ENCODE results near the gene KCNIP4.
"Not testable (repeated sequence)": the region's sequence is repeated elsewhere in the genome, so short reads cannot be mapped to it uniquely, and the experiment has no call there.

Gene KCNIP4

GRCh38 chr4:21948347-21949072, at the start of gene KCNIP4:
Gene KCNIP4 (minus strand): TSS chr4:21948772.
- DNase-seq, result no peak

GRCh38 chr4:21996618-21997017, 48.0 kb upstream of the KCNIP4 start:
- DNase-seq, result not testable (repeated sequence)

GRCh38 chr4:21992330-21992729, 43.8 kb upstream of the KCNIP4 start:
- DNase-seq, result no peak

DNA sequence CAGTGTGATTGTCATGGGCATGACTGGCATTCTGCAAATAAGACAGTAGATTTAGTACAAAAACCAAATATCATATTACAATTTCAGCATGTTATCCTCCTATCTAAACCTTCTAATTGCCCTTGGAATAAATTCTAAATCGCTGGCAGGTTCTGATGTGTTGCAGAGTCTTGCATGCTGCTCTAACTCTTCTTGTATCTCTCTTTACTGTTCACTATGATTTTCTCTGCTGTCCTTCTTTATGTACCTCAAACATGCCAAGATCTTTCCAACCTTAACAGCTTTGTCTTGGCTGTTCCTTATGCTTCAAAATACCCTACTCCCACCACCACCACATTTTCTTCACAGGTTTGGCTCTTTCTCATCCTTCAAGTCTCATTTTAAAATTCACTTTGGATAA, 43.0 kb upstream of the KCNIP4 start:
- no peak for DNase-seq

DNA sequence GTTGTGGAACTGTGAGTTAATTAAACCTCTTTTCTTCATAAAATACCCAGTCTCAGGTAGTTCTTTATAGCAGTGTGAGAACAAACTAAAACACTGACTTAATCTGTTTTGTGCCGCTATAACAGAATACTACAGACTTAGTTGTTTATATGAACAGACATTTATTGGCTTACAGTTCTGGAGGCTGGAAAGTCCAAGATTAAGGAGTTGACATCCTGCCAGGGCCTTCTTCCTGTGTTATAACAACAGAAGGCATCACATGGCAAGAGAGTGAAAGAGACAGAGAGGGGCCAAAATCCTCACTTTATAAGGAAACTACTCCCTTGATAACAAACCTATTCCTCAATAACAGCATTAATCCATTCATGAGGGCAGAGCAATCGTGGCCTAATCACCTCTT, 42.5 kb upstream of the KCNIP4 start:
- no peak for DNase-seq

DNA sequence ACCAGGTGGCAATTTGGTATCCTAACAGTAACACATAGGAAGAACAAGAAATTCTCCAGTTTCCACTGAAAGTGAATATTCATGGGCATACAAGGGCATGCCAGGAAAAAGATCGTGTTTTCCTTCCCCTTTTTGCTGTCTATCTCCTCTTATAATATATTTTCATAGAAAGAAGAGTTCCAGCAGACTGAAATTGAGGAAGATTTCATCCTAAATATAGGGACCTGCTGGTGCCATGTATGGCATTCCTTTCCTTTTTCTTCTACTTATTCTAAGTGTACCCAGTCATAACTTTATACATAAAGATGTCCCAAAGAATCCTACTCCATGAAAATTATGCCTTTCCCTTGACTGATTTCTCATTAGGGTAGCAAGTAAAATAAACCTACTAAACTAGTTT, 40.8 kb upstream of the KCNIP4 start:
- no peak for DNase-seq

DNA sequence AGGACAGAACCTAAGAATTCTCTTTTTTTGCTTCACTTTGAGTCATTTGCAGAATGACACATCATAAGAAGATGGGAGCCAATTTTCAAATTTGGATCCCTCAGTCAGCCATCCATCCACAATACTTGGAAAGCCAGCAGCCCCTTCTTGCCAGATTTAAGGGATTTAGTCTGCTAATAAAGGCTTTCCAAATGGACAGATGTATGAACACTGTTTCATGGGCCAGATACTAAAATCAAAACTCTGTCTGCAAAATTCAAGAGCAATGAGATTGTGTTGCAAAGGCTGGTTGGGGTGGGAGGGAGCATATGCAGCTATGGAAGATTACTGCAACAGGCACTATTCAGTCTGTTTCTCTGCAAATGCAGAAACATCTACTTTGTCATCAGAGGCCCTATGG, 37.7 kb upstream of the KCNIP4 start:
- DNase-seq, result no peak

GRCh38 chr4:21982087-21982486, 33.5 kb upstream of the KCNIP4 start:
- no peak for DNase-seq

GRCh38 chr4:21979196-21979595, 30.6 kb upstream of the KCNIP4 start:
- DNase-seq, result no peak

DNA sequence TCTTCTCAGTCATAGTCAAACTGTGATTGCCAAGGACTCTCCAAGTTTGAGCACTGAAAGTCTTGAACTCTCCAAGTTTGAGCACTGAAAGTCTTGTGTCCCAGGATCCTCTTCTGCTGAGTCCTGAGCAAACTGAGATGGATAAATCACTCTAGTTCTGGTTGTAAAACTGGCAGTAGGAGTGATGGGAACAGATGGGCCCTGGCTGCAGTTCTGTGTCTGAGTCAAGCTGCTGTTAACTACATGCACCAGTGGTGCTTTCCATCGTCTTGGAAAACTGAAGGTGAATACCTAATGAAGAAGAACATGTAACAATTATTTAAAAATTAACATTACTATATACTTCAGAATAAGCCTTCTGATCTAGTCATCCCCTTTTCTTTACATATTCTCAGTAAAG, 27.6 kb upstream of the KCNIP4 start:
- no peak for DNase-seq

GRCh38 chr4:21973850-21974249, 25.3 kb upstream of the KCNIP4 start:
- DNase-seq, result no peak

- DNase-seq, result no peak
These were observed 16.3 kb upstream of the KCNIP4 start for GRCh38 chr4:21964762-21965319.

GRCh38 chr4:21962691-21963090, 14.1 kb upstream of the KCNIP4 start:
- no peak for DNase-seq

GRCh38 chr4:21960793-21961192, 12.2 kb upstream of the KCNIP4 start:
- DNase-seq, result no peak

DNA sequence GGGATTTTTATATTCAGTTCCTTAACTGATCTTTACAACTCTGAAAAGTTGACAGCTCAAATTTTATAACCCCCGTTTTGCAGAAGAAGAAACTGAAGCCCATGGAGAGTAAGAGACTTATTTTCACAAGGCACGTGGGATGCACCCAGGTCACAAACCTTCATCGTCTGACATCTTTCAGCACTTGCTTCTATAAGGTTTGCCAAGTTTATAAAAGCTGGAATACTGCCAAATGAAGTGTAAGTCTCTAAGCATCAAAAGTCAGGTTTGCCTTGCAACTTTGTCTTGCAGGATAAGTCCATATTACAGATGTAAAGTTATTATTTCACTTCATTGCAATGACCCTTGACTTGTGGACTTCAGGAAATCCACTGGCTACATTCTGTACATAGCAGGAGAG, 6.3 kb upstream of the KCNIP4 start:
- no peak for DNase-seq

- DNase-seq, result no peak
These were observed 5.1 kb upstream of the KCNIP4 start for GRCh38 chr4:21953653-21954052.

- peak; percentile 38 for DNase-seq
These were observed 4.0 kb upstream of the KCNIP4 start for GRCh38 chr4:21952549-21952948.

GRCh38 chr4:21949073-21949457, 493 bp upstream of the KCNIP4 start:
- DNase-seq, result no peak

- no peak for DNase-seq
These were observed 703 bp downstream of the KCNIP4 start for GRCh38 chr4:21947791-21948346.

- no peak for DNase-seq
These were observed 1.7 kb downstream of the KCNIP4 start for GRCh38 chr4:21946858-21947257.

GRCh38 chr4:21921526-21922180, 26.9 kb downstream of the KCNIP4 start:
- no peak for DNase-seq

DNA sequence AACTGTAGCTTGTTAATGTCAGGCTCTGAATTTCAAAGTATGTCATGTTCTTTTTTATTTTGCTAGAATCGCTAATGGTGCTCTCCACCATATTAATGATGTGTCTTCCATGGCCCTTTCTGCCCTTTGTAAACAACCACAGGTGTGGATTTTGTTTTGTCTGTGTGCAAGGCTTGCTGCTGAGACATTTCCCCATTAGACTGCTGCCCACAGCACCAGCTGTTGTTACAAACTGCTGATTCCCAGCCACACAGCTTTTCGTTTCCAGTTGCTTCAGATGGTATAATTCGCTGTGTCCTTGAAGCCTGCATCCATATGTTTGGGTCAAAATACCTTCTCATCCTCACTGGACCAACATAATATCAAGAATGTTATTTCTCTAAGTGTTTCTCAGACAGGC, 32.8 kb downstream of the KCNIP4 start:
- no peak for DNase-seq

DNA sequence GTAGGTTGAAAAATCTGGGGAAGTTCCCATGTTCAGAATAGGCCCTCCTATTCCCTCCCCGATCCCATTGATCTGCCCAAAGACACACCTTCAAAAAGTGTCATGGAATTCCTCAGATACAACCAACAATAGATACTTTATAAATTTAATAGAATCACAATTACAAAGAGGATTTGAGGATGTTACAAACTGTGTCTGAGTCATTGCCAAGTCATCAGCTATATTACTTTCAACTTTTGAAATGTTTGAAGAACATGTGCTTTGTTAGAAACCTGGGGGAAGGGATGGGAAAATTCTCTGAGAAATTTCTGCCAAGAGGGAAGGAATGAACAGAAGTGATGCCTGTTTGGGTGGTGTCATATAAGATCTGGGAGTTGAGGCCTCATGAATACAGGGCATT, 46.7 kb downstream of the KCNIP4 start:
- DNase-seq, result no peak

GRCh38 chr4:21901281-21901680, 47.3 kb downstream of the KCNIP4 start:
- DNase-seq, result no peak
